Neural progenitor cell (in vitro differentiated cells): Measurements from ENCODE around the gene PLOD3. TPM values are rescaled to one million over a fixed set of nuclear protein-coding genes. Genes with fewer than 3 reads are reported as not detected.
"Not testable (repeated sequence)": the region's sequence is repeated elsewhere in the genome, so short reads cannot be mapped to it uniquely, and the experiment has no call there.

ENCODE experiments used
- DNase-seq: peaks from one replicate; pipeline ENCODE4 v3.0.0-alpha.2; 2016; ENCODE audit warnings: low spot score
- H2AFZ ChIP-seq: fragments of 200-600 bp; sonication (generic); replicated peaks from 2 replicates; pipeline ENCODE4 v1.6.1; 2016; ENCODE audit warnings: antibody characterized with exemption
- H3F3A ChIP-seq: fragments of 200-600 bp; sonication (generic); 2 replicates; pipeline ENCODE4 v1.6.1; 2016; ENCODE audit warnings: antibody characterized with exemption, low read depth
- H3K27ac ChIP-seq: fragments of 200-600 bp; sonication (generic); 2 replicates; pipeline ENCODE4 v1.5.1; 2016; ENCODE audit warnings: mild to moderate bottlenecking
- H3K27me3 ChIP-seq: fragments of 200-600 bp; sonication (generic); 2 replicates; pipeline ENCODE4 v1.6.1; 2016; ENCODE audit warnings: mild to moderate bottlenecking, moderate library complexity
- H3K36me3 ChIP-seq: fragments of 200-600 bp; sonication (generic); 2 replicates; pipeline ENCODE4 v1.5.1; 2016
- H3K4me1 ChIP-seq: fragments of 200-600 bp; sonication (generic); 2 replicates; pipeline ENCODE4 v1.6.1; 2016; ENCODE audit warnings: mixed run types
- H3K4me2 ChIP-seq: fragments of 200-600 bp; sonication (generic); 2 replicates; pipeline ENCODE4 v1.6.1; 2016
- H3K4me3 ChIP-seq: fragments of 200-600 bp; sonication (generic); 2 replicates; pipeline ENCODE4 v1.5.1; 2016
- H3K79me2 ChIP-seq: fragments of 200-600 bp; sonication (generic); 2 replicates; pipeline ENCODE4 v1.6.1; 2016; ENCODE audit warnings: low read depth
- H3K9ac ChIP-seq: fragments of 200-600 bp; sonication (generic); 2 replicates; pipeline ENCODE4 v1.6.1; 2016
- H3K9me3 ChIP-seq: fragments of 200-600 bp; sonication (generic); 2 replicates; pipeline ENCODE4 v1.5.1; 2016; ENCODE audit warnings: low read depth
- H4K20me1 ChIP-seq: fragments of 200-600 bp; sonication (generic); 2 replicates; pipeline ENCODE4 v1.6.1; 2016; ENCODE audit warnings: low read depth
- H3K27ac Mint-ChIP-seq: 3 replicates; pipeline ENCODE4 v1.8.0; 2021; ENCODE audit warnings: mixed read lengths
- H3K27me3 Mint-ChIP-seq: 2 replicates; pipeline ENCODE4 v1.8.0; 2022; ENCODE audit warnings: low read depth, mild to moderate bottlenecking, inconsistent platforms, moderate library complexity, mixed read lengths; ENCODE audit not compliant: insufficient read depth
- H3K36me3 Mint-ChIP-seq: 3 replicates; pipeline ENCODE4 v1.8.0; 2021; ENCODE audit warnings: mixed read lengths
- H3K4me1 Mint-ChIP-seq: 3 replicates; pipeline ENCODE4 v1.8.0; 2021; ENCODE audit warnings: mixed read lengths
- H3K4me3 Mint-ChIP-seq: 3 replicates; pipeline ENCODE4 v1.8.0; 2021; ENCODE audit warnings: mild to moderate bottlenecking, moderate library complexity, mixed read lengths
- H3K9me3 Mint-ChIP-seq: 3 replicates; pipeline ENCODE4 v1.8.0; 2020; ENCODE audit warnings: mixed read lengths
- CTCF ChIP-seq: fragments of 200-600 bp; sonication (generic); IDR thresholded peaks from 2 replicates; pipeline ENCODE4 v1.5.1; 2017; ENCODE audit warnings: antibody characterized with exemption, mild to moderate bottlenecking
- EZH2 ChIP-seq: fragments of 200-600 bp; sonication (generic); IDR thresholded peaks from 2 replicates; pipeline ENCODE4 v1.6.1; 2017; ENCODE audit warnings: antibody characterized with exemption, mild to moderate bottlenecking, moderate library complexity
- EZH2phosphoT487 ChIP-seq: fragments of 200-600 bp; sonication (generic); IDR thresholded peaks from 2 replicates; pipeline ENCODE4 v1.6.1; 2017; ENCODE audit warnings: antibody characterized with exemption
- total RNA-seq: library from RNA; depleted of rRNA; stranded (reverse); fragments of >200 nt; gene quantifications from 2 replicates; pipeline ENCODE4 v1.2.3, GENCODE V29; 2015; ENCODE audit warnings: low replicate concordance

The PLOD3 gene
- total RNA-seq, 1 donor from 2014 or later = 9.4 TPM

GRCh38 chr7:101200504-101200861 lies 16.9 kb downstream of the PLOD3 start:
- Mint-ChIP-seq H3K27ac (no peak overlapping the region), H3K4me3 (no peak overlapping the region), H3K9me3 (no peaks in the 10 kb centered on the region), H3K4me1 (peaks cover 6% of the 10 kb centered on the region), H3K36me3 (no peaks in the 10 kb centered on the region), H3K27me3 (peaks cover 26% of the 10 kb centered on the region)
- no peaks in the 10 kb centered on the region for H4K20me1 ChIP-seq
- no peak overlapping the region for H2AFZ ChIP-seq
- H3K4me2 ChIP-seq = no peak overlapping the region
- H3F3A ChIP-seq = no peaks in the 10 kb centered on the region
- TF ChIP-seq CTCF (no peak), EZH2 (no peak), EZH2phosphoT487 (no peak)
- no peaks in the 10 kb centered on the region for H3K36me3 ChIP-seq
- no peak overlapping the region for H3K9ac ChIP-seq
- H3K27ac ChIP-seq = no peak overlapping the region
- no peaks in the 10 kb centered on the region for H3K79me2 ChIP-seq
- H3K4me3 ChIP-seq = no peak overlapping the region
- H3K27me3 ChIP-seq = peaks cover 42% of the 10 kb centered on the region
- DNase-seq = no peak
- H3K4me1 ChIP-seq = no peaks in the 10 kb centered on the region
- H3K9me3 ChIP-seq = no peaks in the 10 kb centered on the region

GRCh38 chr7:101199522-101199921 lies 17.9 kb downstream of the PLOD3 start:
- not testable (repeated sequence) for H2AFZ ChIP-seq, H3F3A ChIP-seq, H4K20me1 ChIP-seq, H3K9me3 ChIP-seq, H3K36me3 Mint-ChIP-seq, H3K27ac ChIP-seq, H3K9ac ChIP-seq, H3K79me2 ChIP-seq, H3K4me1 Mint-ChIP-seq, H3K4me3 Mint-ChIP-seq, H3K27ac Mint-ChIP-seq, H3K36me3 ChIP-seq, H3K4me2 ChIP-seq, H3K4me3 ChIP-seq, DNase-seq, H3K4me1 ChIP-seq, H3K9me3 Mint-ChIP-seq
- peaks cover 23% of the 10 kb centered on the region for H3K27me3 Mint-ChIP-seq
- peaks cover 42% of the 10 kb centered on the region for H3K27me3 ChIP-seq

GRCh38 chr7:101198476-101198875 lies 18.9 kb downstream of the PLOD3 start:
- Histone ChIP-seq H3F3A (no peaks in the 10 kb centered on the region), H3K4me3 (no peak overlapping the region), H3K9me3 (no peaks in the 10 kb centered on the region), H3K27me3 (peaks cover 35% of the 10 kb centered on the region), H3K4me2 (no peak overlapping the region), H3K4me1 (no peaks in the 10 kb centered on the region), H3K36me3 (no peaks in the 10 kb centered on the region), H2AFZ (no peak overlapping the region), H4K20me1 (no peaks in the 10 kb centered on the region), H3K27ac (no peak overlapping the region), H3K9ac (no peak overlapping the region), H3K79me2 (no peaks in the 10 kb centered on the region)
- Mint-ChIP-seq H3K9me3 (no peaks in the 10 kb centered on the region), H3K4me1 (peaks cover 6% of the 10 kb centered on the region), H3K36me3 (no peaks in the 10 kb centered on the region), H3K27ac (no peak overlapping the region), H3K27me3 (peaks cover 18% of the 10 kb centered on the region), H3K4me3 (no peak overlapping the region)
- no peak for TF ChIP-seq CTCF
- TF ChIP-seq EZH2phosphoT487 = no peak
- TF ChIP-seq EZH2 = no peak
- DNase-seq = no peak

GRCh38 chr7:101197991-101198390 lies 19.4 kb downstream of the PLOD3 start:
- Histone ChIP-seq H2AFZ (no peak overlapping the region), H3K4me2 (no peak overlapping the region), H3K36me3 (no peaks in the 10 kb centered on the region), H3K79me2 (no peaks in the 10 kb centered on the region), H3K9ac (no peak overlapping the region), H3K27me3 (peaks cover 30% of the 10 kb centered on the region), H3K27ac (no peak overlapping the region), H4K20me1 (no peaks in the 10 kb centered on the region), H3K4me3 (no peak overlapping the region), H3K4me1 (no peaks in the 10 kb centered on the region), H3F3A (no peaks in the 10 kb centered on the region), H3K9me3 (no peaks in the 10 kb centered on the region)
- DNase-seq = no peak
- peaks cover 16% of the 10 kb centered on the region for H3K27me3 Mint-ChIP-seq
- TF ChIP-seq EZH2 (no peak), EZH2phosphoT487 (no peak), CTCF (no peak)
- no peaks in the 10 kb centered on the region for H3K36me3 Mint-ChIP-seq
- no peaks in the 10 kb centered on the region for H3K9me3 Mint-ChIP-seq
- no peak overlapping the region for H3K4me3 Mint-ChIP-seq
- no peak overlapping the region for H3K27ac Mint-ChIP-seq
- peaks cover 6% of the 10 kb centered on the region for H3K4me1 Mint-ChIP-seq
